SU-DHL-6 (cell line): ENCODE measurements around the gene CFAP92.

ENCODE experiments used
- CTCF ChIP-seq: fragments of 200-600 bp; sonication (generic); IDR thresholded peaks from one replicate; pipeline ENCODE4 v1.5.1; 2017; ENCODE audit warnings: antibody characterized with exemption, mild to moderate bottlenecking, low read length, moderate library complexity; ENCODE audit not compliant: insufficient read depth, poor library complexity, severe bottlenecking
- EZH2phosphoT487 ChIP-seq: fragments of 200-600 bp; sonication (generic), shearing (Covaris generic); conservative IDR thresholded peaks from 2 replicates; pipeline ENCODE4 v1.6.1; 2018; ENCODE audit warnings: mild to moderate bottlenecking, antibody characterized with exemption, low read length, moderate library complexity, mixed read lengths

GRCh38 chr3:128965818-128966217, 28.1 kb downstream of the CFAP92 start:
- TF ChIP-seq CTCF (no peak), EZH2phosphoT487 (no peak)
